K562 (cell line): ENCODE data around the gene TMEM150A. TPM values are rescaled to one million over a fixed set of nuclear protein-coding genes. Genes with fewer than 3 reads are reported as not detected.

ENCODE experiments used
- ARNT ChIP-seq, 2 experiments: fragments of 450-650 bp; IDR thresholded peaks; 2 replicates each; pipeline ENCODE4 v1.6.1; 2016; ENCODE audit warnings: mild to moderate bottlenecking in 1 of 2
- CBFB ChIP-seq: sonication (generic); formaldehyde crosslinking; IDR thresholded peaks from 2 replicates; pipeline ENCODE4 v1.4.0; 2020; ENCODE audit warnings: mild to moderate bottlenecking, missing genetic modification reagents
- CEBPB ChIP-seq: fragments of 450-650 bp; IDR thresholded peaks from 2 replicates; pipeline ENCODE4 v1.6.1; 2016; ENCODE audit warnings: missing genetic modification characterization, missing compliant biosample characterization
- CTCF ChIP-seq, 3 experiments: IDR thresholded peaks in 2 of 3; conservative IDR thresholded peaks in 1 of 3; 2 replicates each; pipeline ENCODE4 v1.5.1; 2011 to 2012; ENCODE audit warnings: low read length in 3 of 3, mild to moderate bottlenecking in 3 of 3, control low read depth in 2 of 3, improper control_type of control experiment in 1 of 3, inconsistent platforms in 1 of 3, low read depth in 1 of 3, mixed read lengths in 1 of 3, moderate library complexity in 1 of 3; ENCODE audit not compliant: insufficient read depth in 2 of 3
- DIDO1 ChIP-seq: fragments of 450-650 bp; IDR thresholded peaks from 2 replicates; pipeline ENCODE4 v1.6.1; 2016; ENCODE audit warnings: low read depth, missing biosample characterization, missing genetic modification characterization
- ESRRA ChIP-seq: fragments of 450-650 bp; IDR thresholded peaks from 2 replicates; pipeline ENCODE4 v1.6.1; 2014; ENCODE audit warnings: low read depth, mild to moderate bottlenecking, moderate library complexity, borderline replicate concordance
- FOXA3 ChIP-seq, 2 experiments: fragments of 450-650 bp in 1 of 2; sonication (generic) in 1 of 2; formaldehyde crosslinking; IDR thresholded peaks in 1 of 2; conservative IDR thresholded peaks in 1 of 2; 2 replicates each; pipeline versions ENCODE4 v1.4.0 to v1.8.0; 2020 to 2022; ENCODE audit warnings: mild to moderate bottlenecking in 2 of 2, missing genetic modification reagents in 1 of 2
- FOXM1 ChIP-seq, 2 experiments: fragments of 450-650 bp in 1 of 2; sonication (generic) in 1 of 2; formaldehyde crosslinking in 1 of 2; IDR thresholded peaks; 2 replicates each; pipeline versions ENCODE4 v1.6.1 to v1.9.0; 2017 to 2022; ENCODE audit warnings: low read depth in 2 of 2, mild to moderate bottlenecking in 2 of 2, missing genetic modification reagents in 1 of 2, moderate library complexity in 1 of 2
- HMGXB4 ChIP-seq: sonication (generic); formaldehyde crosslinking; IDR thresholded peaks from 2 replicates; pipeline ENCODE4 v1.8.1; 2023; ENCODE audit warnings: mild to moderate bottlenecking, missing genetic modification reagents
- HSF4 ChIP-seq: fragments of 250-450 bp; sonication (Bioruptor Pico); IDR thresholded peaks from 2 replicates; pipeline ENCODE4 v2.1.2; 2022; ENCODE audit warnings: mild to moderate bottlenecking, moderate library complexity, borderline replicate concordance
- IRF2 ChIP-seq: sonication (generic); formaldehyde crosslinking; IDR thresholded peaks from 2 replicates; pipeline ENCODE4 v1.8.1; 2022; ENCODE audit warnings: mild to moderate bottlenecking, missing genetic modification reagents
- KLF13 ChIP-seq: fragments of 450-650 bp; IDR thresholded peaks from 2 replicates; pipeline ENCODE4 v1.6.1; 2016; ENCODE audit warnings: missing genetic modification characterization, low read depth, mild to moderate bottlenecking, missing compliant biosample characterization, moderate library complexity, borderline replicate concordance
- KLF16 ChIP-seq: IDR thresholded peaks from 2 replicates; pipeline ENCODE4 v1.6.1; 2016; ENCODE audit warnings: antibody characterized with exemption
- NR3C1 ChIP-seq: sonication (generic); formaldehyde crosslinking; IDR thresholded peaks from 2 replicates; pipeline ENCODE4 v1.8.1; 2022; ENCODE audit warnings: missing genetic modification reagents
- RBM14 ChIP-seq: fragments of 200-400 bp; formaldehyde crosslinking; IDR thresholded peaks from 2 replicates; pipeline ENCODE4 v1.6.1; 2018; ENCODE audit warnings: low read depth, mild to moderate bottlenecking, low read length, moderate library complexity, borderline replicate concordance; ENCODE audit not compliant: insufficient read depth
- RFX1 ChIP-seq: fragments of 450-650 bp; IDR thresholded peaks from 2 replicates; pipeline ENCODE4 v1.6.1; 2016; ENCODE audit warnings: mild to moderate bottlenecking, moderate library complexity
- SMC3 ChIP-seq: conservative IDR thresholded peaks from 2 replicates; pipeline ENCODE4 v1.6.1; 2011; ENCODE audit warnings: low read depth, low read length, improper control_type of control experiment; ENCODE audit not compliant: insufficient read depth
- STAG1 ChIP-seq: sonication (generic); formaldehyde crosslinking; IDR thresholded peaks from 2 replicates; pipeline ENCODE4 v1.5.0; 2020; ENCODE audit warnings: missing genetic modification reagents, borderline replicate concordance
- SUPT5H ChIP-seq: fragments of 450-650 bp; IDR thresholded peaks from 2 replicates; pipeline ENCODE4 v1.6.1; 2016
- ZC3H11A ChIP-seq: IDR thresholded peaks from 2 replicates; pipeline ENCODE4 v1.6.1; 2012; ENCODE audit warnings: low read depth, low read length, improper control_type of control experiment
- ZNF121 ChIP-seq: sonication (generic); formaldehyde crosslinking; conservative IDR thresholded peaks from 2 replicates; pipeline ENCODE4 v1.8.0; 2022; ENCODE audit warnings: missing genetic modification reagents
- ZNF699 ChIP-seq: fragments of 250-450 bp; sonication (Bioruptor Pico); IDR thresholded peaks from 2 replicates; pipeline ENCODE4 v1.8.0; 2021; ENCODE audit warnings: mild to moderate bottlenecking, moderate library complexity; ENCODE audit not compliant: insufficient replicate concordance
- ZNF707 ChIP-seq: fragments of 250-450 bp; sonication (Bioruptor Pico); conservative IDR thresholded peaks from 2 replicates; pipeline ENCODE4 v1.8.0; 2022; ENCODE audit warnings: inconsistent platforms, mild to moderate bottlenecking, moderate library complexity
- polyA plus RNA-seq, 8 experiments: library from polyadenylated mRNA; depleted of rRNA in 4 of 8; stranded (reverse) in 5 of 8; unstranded in 3 of 8; fragments of >200 nt; fragmentation: Nextera tagmentation in 2 of 8; fragmentation: Illumina TruSeq in 1 of 8; extraction: Ambion mirVana in 2 of 8; extraction: Trizol in 1 of 8; gene quantifications; 2 replicates each; pipeline versions ENCODE4 v1.2.1 to v1.2.3, GENCODE V29; 2011 to 2014; ENCODE audit warnings: inconsistent platforms in 1 of 8, missing spikeins in 1 of 8
- total RNA-seq, 7 experiments: library from RNA; depleted of rRNA in 6 of 7; stranded (reverse); fragments of >200 nt in 6 of 7; fragmentation: Illumina TruSeq in 2 of 7; extraction: Trizol in 2 of 7; gene quantifications; 2 replicates each; pipeline versions ENCODE4 v1.2.1 to v1.2.3, GENCODE V29; 2011 to 2021; ENCODE audit warnings: low replicate concordance in 1 of 7

Gene TMEM150A
- total and polyA plus RNA-seq, 9 of the 15 experiments (the other 6 are each of a cell fraction or from before 2014, with no cell fraction given) = 3.9 to 17.1 (median 8.4) TPM

GRCh38 chr2:85551698-85552678 lies 50.5 kb downstream of the TMEM150A start (continued):
- TF ChIP-seq HMGXB4 (CRISPR knock-in tag) = 0 out of 2 replicates have a peak, but pooled peaks have one; percentile 57
- no peak for TF ChIP-seq CEBPB (tag)
- no peak for TF ChIP-seq DIDO1 (tag)
- no peak for TF ChIP-seq SUPT5H
- TF ChIP-seq ZNF707 = no peak
- no peak for TF ChIP-seq KLF13 (tag)
- no peak for TF ChIP-seq ZC3H11A
- TF ChIP-seq ESRRA = no peak
- no peak for TF ChIP-seq RFX1
- no peak for TF ChIP-seq HSF4 (CRISPR knock-in tag)
- peak in 1 of 2 experiments; percentile 50; a peak in 1 of 4 replicates for TF ChIP-seq ARNT (IDR thresholded peaks at IDR 0.05)
- no peak for TF ChIP-seq ZNF121
- peak; percentile 50; the same call in 1 of the 2 replicates for TF ChIP-seq KLF16
- peak; percentile 77 to 86 for TF ChIP-seq FOXA3 (CRISPR knock-in tag; conservative IDR thresholded peaks at IDR 0.05 in 1 of 2, IDR thresholded peaks at IDR 0.05 in 1 of 2)
- no peak for TF ChIP-seq IRF2 (CRISPR knock-in tag)
- peak; percentile 97 for TF ChIP-seq SMC3
- TF ChIP-seq STAG1 (CRISPR knock-in tag) = peak; percentile 37; the same call in 1 of the 2 replicates
- TF ChIP-seq NR3C1 (CRISPR knock-in tag) = no peak
- no peak for TF ChIP-seq FOXM1 (IDR thresholded peaks at IDR 0.05; ENCODE audit: low read depth)
- TF ChIP-seq FOXM1 (CRISPR knock-in tag; IDR thresholded peaks at IDR 0.05; ENCODE audit: low read depth) = no peak
- no peak for TF ChIP-seq CBFB (CRISPR knock-in tag)
- peak; percentile 83 to 95 (median 91) for TF ChIP-seq CTCF (IDR thresholded peaks at IDR 0.05 in 2 of 3, conservative IDR thresholded peaks at IDR 0.05 in 1 of 3; ENCODE audit: insufficient read depth in 2 of 3, low read depth in 1 of 3, low read length in 3 of 3)
- no peak for TF ChIP-seq RBM14
- no peak for TF ChIP-seq ZNF699 (CRISPR knock-in tag)
